ENCODE measurements around the gene TICAM2. TPM values are rescaled to one million over a fixed set of nuclear protein-coding genes. Genes with fewer than 3 reads are reported as not detected.

The TICAM2 gene
- total and polyA plus RNA-seq, 9 of the 15 experiments (the other 6 are each of a cell fraction or from before 2014, with no cell fraction given), result 0.15 to 1.8 (median 0.98) TPM

DNA sequence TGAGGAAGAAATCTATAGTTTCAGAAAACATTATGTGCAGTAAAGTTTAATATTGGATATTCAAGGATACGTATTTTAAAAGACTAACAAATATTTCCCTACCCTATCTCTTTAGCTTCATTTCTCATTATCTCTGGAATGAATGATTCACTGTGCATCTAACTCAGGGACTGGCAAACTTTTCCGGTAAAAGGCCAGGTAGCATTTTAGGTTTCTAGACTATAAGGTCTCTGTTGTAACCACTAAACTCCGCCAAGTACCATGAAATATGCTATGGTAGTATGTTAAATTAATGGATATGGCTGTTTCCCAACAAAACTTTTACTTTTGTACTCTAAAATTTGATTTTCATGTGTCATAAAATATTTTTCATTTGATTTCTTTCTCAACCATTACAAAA lies 70.9 kb downstream of the TICAM2 start:
- intact Hi-C loops (cut with micrococcal nuclease) (no loop called here), in situ Hi-C loops (cut with MboI) (no loop called here)
- TF ChIP-seq, protein P1, sequence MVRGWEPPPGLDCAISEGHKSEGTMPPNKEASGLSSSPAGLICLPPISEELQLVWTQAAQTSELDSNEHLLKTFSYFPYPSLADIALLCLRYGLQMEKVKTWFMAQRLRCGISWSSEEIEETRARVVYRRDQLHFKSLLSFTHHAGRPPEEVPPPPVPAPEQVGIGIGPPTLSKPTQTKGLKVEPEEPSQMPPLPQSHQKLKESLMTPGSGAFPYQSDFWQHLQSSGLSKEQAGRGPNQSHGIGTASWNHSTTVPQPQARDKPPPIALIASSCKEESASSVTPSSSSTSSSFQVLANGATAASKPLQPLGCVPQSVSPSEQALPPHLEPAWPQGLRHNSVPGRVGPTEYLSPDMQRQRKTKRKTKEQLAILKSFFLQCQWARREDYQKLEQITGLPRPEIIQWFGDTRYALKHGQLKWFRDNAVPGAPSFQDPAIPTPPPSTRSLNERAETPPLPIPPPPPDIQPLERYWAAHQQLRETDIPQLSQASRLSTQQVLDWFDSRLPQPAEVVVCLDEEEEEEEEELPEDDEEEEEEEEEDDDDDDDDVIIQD (CRISPR knock-in tag; IDR thresholded peaks at IDR 0.05), result no peak
- TF ChIP-seq EWSR1 (IDR thresholded peaks at IDR 0.05; ENCODE audit: borderline replicate concordance, low read depth, partially characterized antibody) (no peak), ZNF408 (CRISPR knock-in tag; IDR thresholded peaks at IDR 0.05; ENCODE audit: low read depth) (no peak), EP400 (IDR thresholded peaks at IDR 0.05) (no peak), TCF7 (IDR thresholded peaks at IDR 0.05; ENCODE audit: borderline replicate concordance) (no peak), SRSF1 (IDR thresholded peaks at IDR 0.05; ENCODE audit: low read depth, low read length) (no peak), SMAD1 (IDR thresholded peaks at IDR 0.05; ENCODE audit: low read depth, low read length, partially characterized antibody) (no peak), FOXA1 (IDR thresholded peaks at IDR 0.05; ENCODE audit: borderline replicate concordance) (no peak)
- TF ChIP-seq, protein P2, sequence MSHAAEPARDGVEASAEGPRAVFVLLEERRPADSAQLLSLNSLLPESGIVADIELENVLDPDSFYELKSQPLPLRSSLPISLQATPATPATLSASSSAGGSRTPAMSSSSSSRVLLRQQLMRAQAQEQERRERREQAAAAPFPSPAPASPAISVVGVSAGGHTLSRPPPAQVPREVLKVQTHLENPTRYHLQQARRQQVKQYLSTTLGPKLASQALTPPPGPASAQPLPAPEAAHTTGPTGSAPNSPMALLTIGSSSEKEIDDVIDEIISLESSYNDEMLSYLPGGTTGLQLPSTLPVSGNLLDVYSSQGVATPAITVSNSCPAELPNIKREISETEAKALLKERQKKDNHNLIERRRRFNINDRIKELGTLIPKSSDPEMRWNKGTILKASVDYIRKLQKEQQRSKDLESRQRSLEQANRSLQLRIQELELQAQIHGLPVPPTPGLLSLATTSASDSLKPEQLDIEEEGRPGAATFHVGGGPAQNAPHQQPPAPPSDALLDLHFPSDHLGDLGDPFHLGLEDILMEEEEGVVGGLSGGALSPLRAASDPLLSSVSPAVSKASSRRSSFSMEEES (CRISPR knock-in tag; IDR thresholded peaks at IDR 0.05), result no peak
- TF ChIP-seq, protein P3, sequence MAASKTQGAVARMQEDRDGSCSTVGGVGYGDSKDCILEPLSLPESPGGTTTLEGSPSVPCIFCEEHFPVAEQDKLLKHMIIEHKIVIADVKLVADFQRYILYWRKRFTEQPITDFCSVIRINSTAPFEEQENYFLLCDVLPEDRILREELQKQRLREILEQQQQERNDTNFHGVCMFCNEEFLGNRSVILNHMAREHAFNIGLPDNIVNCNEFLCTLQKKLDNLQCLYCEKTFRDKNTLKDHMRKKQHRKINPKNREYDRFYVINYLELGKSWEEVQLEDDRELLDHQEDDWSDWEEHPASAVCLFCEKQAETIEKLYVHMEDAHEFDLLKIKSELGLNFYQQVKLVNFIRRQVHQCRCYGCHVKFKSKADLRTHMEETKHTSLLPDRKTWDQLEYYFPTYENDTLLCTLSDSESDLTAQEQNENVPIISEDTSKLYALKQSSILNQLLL (CRISPR knock-in tag; IDR thresholded peaks at IDR 0.05; ENCODE audit: borderline replicate concordance), result no peak
- TF ChIP-seq, protein P4, sequence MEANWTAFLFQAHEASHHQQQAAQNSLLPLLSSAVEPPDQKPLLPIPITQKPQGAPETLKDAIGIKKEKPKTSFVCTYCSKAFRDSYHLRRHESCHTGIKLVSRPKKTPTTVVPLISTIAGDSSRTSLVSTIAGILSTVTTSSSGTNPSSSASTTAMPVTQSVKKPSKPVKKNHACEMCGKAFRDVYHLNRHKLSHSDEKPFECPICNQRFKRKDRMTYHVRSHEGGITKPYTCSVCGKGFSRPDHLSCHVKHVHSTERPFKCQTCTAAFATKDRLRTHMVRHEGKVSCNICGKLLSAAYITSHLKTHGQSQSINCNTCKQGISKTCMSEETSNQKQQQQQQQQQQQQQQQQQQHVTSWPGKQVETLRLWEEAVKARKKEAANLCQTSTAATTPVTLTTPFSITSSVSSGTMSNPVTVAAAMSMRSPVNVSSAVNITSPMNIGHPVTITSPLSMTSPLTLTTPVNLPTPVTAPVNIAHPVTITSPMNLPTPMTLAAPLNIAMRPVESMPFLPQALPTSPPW (CRISPR knock-in tag; IDR thresholded peaks at IDR 0.05), result no peak
- ChIA-PET CTCF (ENCODE audit: low intra/inter-chr PET ratio) (no interaction called here), POLR2A (no interaction called here)
- Histone ChIP-seq H3K9ac (ENCODE audit: insufficient read depth in 1 of 2, low read depth in 2 of 2, low read length in 2 of 2) (no peak overlapping the region), H4K20me1 (replicated peaks; ENCODE audit: control insufficient read depth, insufficient read depth, low read length) (no peaks in the 10 kb centered on the region), H3K4me1 (replicated peaks in 1 of 2; ENCODE audit: control insufficient read depth in 2 of 2, insufficient read depth in 2 of 2, low read length in 2 of 2) (no peaks in the 10 kb centered on the region), H3K27ac (ENCODE audit: extremely low read depth, low read depth, low read length) (no peak overlapping the region), H3K9me1 (ENCODE audit: control insufficient read depth, insufficient read depth, low read length) (no peaks in the 10 kb centered on the region), H3K9me3 (replicated peaks; ENCODE audit: control insufficient read depth, insufficient read depth, low read depth, low read length) (no peaks in the 10 kb centered on the region), H3K4me3 (no peak overlapping the region), H3K79me2 (ENCODE audit: control insufficient read depth, insufficient read depth, low read length) (peaks cover 89% of the 10 kb centered on the region), H3K27me3 (ENCODE audit: control insufficient read depth in 2 of 2, insufficient read depth in 2 of 2, low read length in 2 of 2) (no peaks in the 10 kb centered on the region), H3K4me2 (ENCODE audit: insufficient read depth, low read length) (no peak overlapping the region), H3K36me3 (ENCODE audit: control insufficient read depth, insufficient read depth, low read length) (peaks cover 27% of the 10 kb centered on the region), H2AFZ (ENCODE audit: low read depth, low read length) (no peak overlapping the region)
- DNase-seq (ENCODE audit: extremely low read depth in 1 of 4, low spot score in 3 of 4), result no peak
- ATAC-seq, result peak; percentile 23; the same call in 2 of the 3 replicates
- no TSS peak for BruUV-seq (replicated peaks)
- no peak for FAIRE-seq
- 92% methylated on average over 3 of the region's 3 CpGs for WGBS (ENCODE audit: insufficient coverage, low coverage, missing lambda C conversion rate)
